Right atrium auricular region (tissue), 2 donors: ENCODE measurements around the gene SLC22A1. TPM values are rescaled to one million over a fixed set of nuclear protein-coding genes. Genes with fewer than 3 reads are reported as not detected.

ENCODE experiments used
- DNase-seq: peaks from one replicate; pipeline ENCODE4 v3.0.0-alpha.2; 2019; ENCODE audit warnings: low spot score
- H3K27ac ChIP-seq, 2 donors: fragments of 200-600 bp; sonication (generic); 1 replicate in 1 of 2; 2 replicates in 1 of 2; pipeline ENCODE4 v1.5.1; 2016 to 2019
- H3K27me3 ChIP-seq, 2 donors: fragments of 200-600 bp; sonication (generic); one replicate each; pipeline versions ENCODE4 v1.5.1 to v1.6.0; 2017 to 2019
- H3K36me3 ChIP-seq: fragments of 200-600 bp; sonication (generic); one replicate; pipeline ENCODE4 v1.5.1; 2016
- H3K4me1 ChIP-seq, 2 donors: fragments of 200-600 bp; sonication (generic); one replicate each; pipeline versions ENCODE4 v1.5.1 to v1.6.0; 2017 to 2019
- H3K4me3 ChIP-seq, 2 donors: fragments of 200-600 bp; sonication (generic); 1 replicate in 1 of 2; 2 replicates in 1 of 2; pipeline ENCODE4 v1.5.1; 2017 to 2019; ENCODE audit warnings: mild to moderate bottlenecking in 1 of 2, moderate library complexity in 1 of 2
- H3K9me3 ChIP-seq, 2 donors: fragments of 200-600 bp; sonication (generic); one replicate each; pipeline ENCODE4 v1.5.1; 2019
- total RNA-seq, 2 donors: library from RNA; depleted of rRNA; stranded (reverse); fragments of >200 nt; gene quantifications; one replicate each; pipeline ENCODE4 v1.1.0, GENCODE V29; 2016
- TF ChIP-seq, protein P1 (sequence below), 2 donors: fragments of 200-600 bp; sonication (generic); IDR thresholded peaks; one replicate each; pipeline ENCODE4 v1.5.1; 2019; ENCODE audit warnings: antibody characterized with exemption in 2 of 2

Gene SLC22A1
- total RNA-seq, 2 donors from 2014 or later, result not detected

DNA sequence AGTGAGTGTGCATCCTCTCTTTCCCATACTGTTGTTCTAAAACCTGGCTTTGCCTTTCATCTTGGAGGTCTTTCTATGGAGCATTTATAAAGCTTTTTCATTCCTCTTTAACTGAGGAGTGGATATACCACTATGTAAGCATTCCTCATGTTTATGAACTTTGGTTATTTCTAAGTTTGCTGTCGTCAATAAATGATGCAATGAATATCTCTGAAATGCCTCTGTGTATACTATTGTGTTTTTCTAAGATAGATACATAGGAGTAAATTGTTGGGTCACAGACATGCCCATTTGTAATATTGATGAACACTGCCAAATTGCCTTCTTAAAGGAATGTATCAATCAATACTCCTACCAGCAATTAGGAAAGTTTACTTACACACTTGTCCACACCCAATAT, 83.1 kb downstream of the SLC22A1 start:
- Histone ChIP-seq H3K27me3 (no peaks in the 10 kb centered on the region), H3K27ac (no peak overlapping the region), H3K9me3 (peaks cover 0 to 12% of the 10 kb centered on the region in 2 donors), H3K4me3 (no peak overlapping the region), H3K4me1 (no peaks in the 10 kb centered on the region), H3K36me3 (no peaks in the 10 kb centered on the region)
- no peak for DNase-seq
- TF ChIP-seq, protein P1, sequence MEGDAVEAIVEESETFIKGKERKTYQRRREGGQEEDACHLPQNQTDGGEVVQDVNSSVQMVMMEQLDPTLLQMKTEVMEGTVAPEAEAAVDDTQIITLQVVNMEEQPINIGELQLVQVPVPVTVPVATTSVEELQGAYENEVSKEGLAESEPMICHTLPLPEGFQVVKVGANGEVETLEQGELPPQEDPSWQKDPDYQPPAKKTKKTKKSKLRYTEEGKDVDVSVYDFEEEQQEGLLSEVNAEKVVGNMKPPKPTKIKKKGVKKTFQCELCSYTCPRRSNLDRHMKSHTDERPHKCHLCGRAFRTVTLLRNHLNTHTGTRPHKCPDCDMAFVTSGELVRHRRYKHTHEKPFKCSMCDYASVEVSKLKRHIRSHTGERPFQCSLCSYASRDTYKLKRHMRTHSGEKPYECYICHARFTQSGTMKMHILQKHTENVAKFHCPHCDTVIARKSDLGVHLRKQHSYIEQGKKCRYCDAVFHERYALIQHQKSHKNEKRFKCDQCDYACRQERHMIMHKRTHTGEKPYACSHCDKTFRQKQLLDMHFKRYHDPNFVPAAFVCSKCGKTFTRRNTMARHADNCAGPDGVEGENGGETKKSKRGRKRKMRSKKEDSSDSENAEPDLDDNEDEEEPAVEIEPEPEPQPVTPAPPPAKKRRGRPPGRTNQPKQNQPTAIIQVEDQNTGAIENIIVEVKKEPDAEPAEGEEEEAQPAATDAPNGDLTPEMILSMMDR (IDR thresholded peaks at IDR 0.05), result no peak

GRCh38 chr6:160207618-160208017, 86.0 kb downstream of the SLC22A1 start:
- no peak overlapping the region for H3K4me3 ChIP-seq
- peaks cover 0 to 12% of the 10 kb centered on the region in 2 donors for H3K9me3 ChIP-seq
- H3K27ac ChIP-seq, result no peak overlapping the region
- H3K4me1 ChIP-seq, result no peaks in the 10 kb centered on the region
- no peaks in the 10 kb centered on the region for H3K27me3 ChIP-seq
- no peaks in the 10 kb centered on the region for H3K36me3 ChIP-seq
- DNase-seq, result no peak
- TF ChIP-seq, protein P1 (IDR thresholded peaks at IDR 0.05), result no peak

Other genes with a start within 250 kb of the SLC22A1 start
- not detected for gene MAS1, start 230.8 kb upstream of the SLC22A1 start, total RNA-seq
- gene IGF2R, start 152.7 kb upstream of the SLC22A1 start, total RNA-seq, result 10 to 100 TPM; 47.9 to 48.9 TPM
- gene SLC22A2, start 137.0 kb downstream of the SLC22A1 start, total RNA-seq, result not detected
- under 1 TPM; 0.35 to 0.48 TPM for gene SLC22A3, start 226.6 kb downstream of the SLC22A1 start, total RNA-seq